Stimulated activated memory B cell treated with anti-CD40 and anti-IgM and Interleukin-4, amounts not matched to agents 10 μg/mL and 1 μg/mL and 100 μg/mL, for 72 hours (primary cell): ENCODE data around the gene GGA3.
"Not testable (repeated sequence)": the region's sequence is repeated elsewhere in the genome, so short reads cannot be mapped to it uniquely, and the experiment has no call there.

Experiments used
- ATAC-seq: fragments of 150-1000 bp; cut with Tn5 transposase; 2 replicates; pipeline ENCODE4 v1.10.0; 2021
- H3K27ac Mint-ChIP-seq: one replicate; pipeline ENCODE4 v1.8.0; 2022; ENCODE audit warnings: mild to moderate bottlenecking, mixed read lengths
- H3K27me3 Mint-ChIP-seq: one replicate; pipeline ENCODE4 v1.8.0; 2022; ENCODE audit warnings: mixed read lengths
- H3K36me3 Mint-ChIP-seq: one replicate; pipeline ENCODE4 v1.8.0; 2022; ENCODE audit warnings: mixed read lengths
- H3K4me1 Mint-ChIP-seq: one replicate; pipeline ENCODE4 v1.8.0; 2022; ENCODE audit warnings: mixed read lengths
- H3K4me3 Mint-ChIP-seq: one replicate; pipeline ENCODE4 v1.8.0; 2022; ENCODE audit warnings: mild to moderate bottlenecking, moderate library complexity, mixed read lengths
- H3K9me3 Mint-ChIP-seq: one replicate; pipeline ENCODE4 v1.8.0; 2022; ENCODE audit warnings: mixed read lengths

The GGA3 gene

DNA sequence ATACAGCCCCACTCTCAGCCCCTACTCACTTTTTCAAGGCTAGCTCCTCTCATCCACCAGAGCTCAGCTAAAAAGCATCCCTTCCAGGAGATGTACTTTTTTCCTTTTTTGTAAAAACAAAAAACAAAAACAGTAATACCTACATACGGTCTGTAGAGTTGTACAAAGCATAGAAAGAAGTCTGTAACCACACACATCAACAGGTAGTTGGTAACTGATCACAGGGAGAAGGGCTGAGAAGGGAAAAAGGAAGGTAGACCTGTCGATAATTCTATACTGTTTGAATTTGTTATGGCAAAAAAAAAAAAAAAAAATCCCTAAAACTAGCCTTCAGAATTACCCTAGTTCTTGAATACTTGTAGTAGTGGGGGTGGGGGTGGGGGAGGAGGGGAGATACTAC, 27.0 kb upstream of the GGA3 start:
- Mint-ChIP-seq H3K36me3 (peaks cover 25% of the 10 kb centered on the region), H3K4me3 (peak overlapping the region; percentile 95), H3K27ac (peak overlapping the region; percentile 100), H3K27me3 (no peaks in the 10 kb centered on the region), H3K4me1 (peaks cover 42% of the 10 kb centered on the region), H3K9me3 (no peaks in the 10 kb centered on the region)
- ATAC-seq, result no peak

DNA sequence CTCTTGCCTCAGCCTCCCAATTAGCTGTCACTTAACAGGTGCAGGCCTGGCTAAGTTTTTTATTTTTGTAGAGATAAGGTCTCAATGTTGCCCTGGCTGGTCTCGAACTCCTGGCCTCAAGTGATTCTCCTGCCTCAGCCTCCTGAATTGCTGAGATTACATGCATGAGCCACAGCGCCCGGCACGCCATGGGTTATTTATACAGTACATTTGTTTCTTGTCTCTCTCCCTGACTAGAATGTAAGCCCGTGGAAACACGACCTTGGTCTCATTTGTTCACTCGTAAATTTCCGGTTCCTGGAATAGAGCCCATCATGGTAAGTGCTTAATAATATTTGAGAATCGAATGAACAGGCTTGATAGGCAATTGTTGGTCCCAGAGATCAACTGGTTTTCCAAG, 25.8 kb upstream of the GGA3 start:
- H3K9me3 Mint-ChIP-seq, result no peaks in the 10 kb centered on the region
- H3K4me3 Mint-ChIP-seq, result peak overlapping the region; percentile 5
- H3K27ac Mint-ChIP-seq, result peak overlapping the region; percentile 100
- H3K4me1 Mint-ChIP-seq, result peaks cover 41% of the 10 kb centered on the region
- H3K27me3 Mint-ChIP-seq, result no peaks in the 10 kb centered on the region
- ATAC-seq, result no peak
- H3K36me3 Mint-ChIP-seq, result peaks cover 29% of the 10 kb centered on the region

DNA sequence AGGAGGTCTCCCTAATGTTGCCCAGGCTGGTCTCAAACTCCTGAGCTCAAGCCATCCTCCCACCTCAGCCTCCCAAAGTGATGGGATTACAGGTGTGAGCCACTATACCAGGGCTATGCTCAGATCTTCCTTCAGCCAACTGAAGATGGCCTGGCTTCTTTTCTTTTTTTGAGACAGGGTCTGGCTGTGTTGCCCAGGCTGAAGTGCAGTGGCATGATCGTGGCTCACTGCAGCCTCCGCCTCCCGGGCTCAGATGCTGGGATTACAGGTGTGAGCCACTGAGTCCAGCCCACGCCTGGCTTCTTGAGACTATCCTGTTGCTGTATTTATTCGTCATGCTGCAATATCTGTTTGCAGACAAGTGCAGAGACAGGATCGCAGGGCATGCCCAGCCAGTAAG, 23.7 kb upstream of the GGA3 start:
- H3K4me3 Mint-ChIP-seq, result no peak overlapping the region
- ATAC-seq, result no peak
- H3K27ac Mint-ChIP-seq, result no peak overlapping the region
- no peaks in the 10 kb centered on the region for H3K9me3 Mint-ChIP-seq
- peaks cover 40% of the 10 kb centered on the region for H3K36me3 Mint-ChIP-seq
- H3K27me3 Mint-ChIP-seq, result no peaks in the 10 kb centered on the region
- peaks cover 21% of the 10 kb centered on the region for H3K4me1 Mint-ChIP-seq

- not testable (repeated sequence) for H3K4me1 Mint-ChIP-seq, ATAC-seq, H3K9me3 Mint-ChIP-seq, H3K27ac Mint-ChIP-seq, H3K4me3 Mint-ChIP-seq, H3K27me3 Mint-ChIP-seq
- peaks cover 33% of the 10 kb centered on the region for H3K36me3 Mint-ChIP-seq
Observed at GRCh38 chr17:75280189-75280588, 18.8 kb upstream of the GGA3 start.

DNA sequence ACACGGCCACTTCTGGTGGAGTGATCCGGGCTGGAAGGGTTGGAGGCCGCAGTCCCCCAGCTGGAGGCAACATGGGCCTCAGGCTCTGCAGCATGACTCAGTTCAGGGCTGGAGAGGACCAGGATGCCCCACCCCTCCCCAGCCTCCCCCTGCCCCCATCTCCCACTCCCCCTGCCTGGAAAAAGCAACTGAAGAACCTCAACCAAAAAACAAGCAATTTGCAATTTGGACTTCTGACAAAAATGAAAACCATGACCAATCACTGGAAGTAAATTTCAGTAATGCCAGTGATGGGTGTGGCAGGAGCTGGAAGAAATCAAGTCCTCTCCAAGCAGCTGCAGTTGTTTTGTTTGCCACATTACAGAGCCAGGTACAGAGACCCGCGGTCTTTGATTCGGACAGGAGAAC, 16.3 kb upstream of the GGA3 start:
- peaks cover 22% of the 10 kb centered on the region for H3K4me1 Mint-ChIP-seq

DNA sequence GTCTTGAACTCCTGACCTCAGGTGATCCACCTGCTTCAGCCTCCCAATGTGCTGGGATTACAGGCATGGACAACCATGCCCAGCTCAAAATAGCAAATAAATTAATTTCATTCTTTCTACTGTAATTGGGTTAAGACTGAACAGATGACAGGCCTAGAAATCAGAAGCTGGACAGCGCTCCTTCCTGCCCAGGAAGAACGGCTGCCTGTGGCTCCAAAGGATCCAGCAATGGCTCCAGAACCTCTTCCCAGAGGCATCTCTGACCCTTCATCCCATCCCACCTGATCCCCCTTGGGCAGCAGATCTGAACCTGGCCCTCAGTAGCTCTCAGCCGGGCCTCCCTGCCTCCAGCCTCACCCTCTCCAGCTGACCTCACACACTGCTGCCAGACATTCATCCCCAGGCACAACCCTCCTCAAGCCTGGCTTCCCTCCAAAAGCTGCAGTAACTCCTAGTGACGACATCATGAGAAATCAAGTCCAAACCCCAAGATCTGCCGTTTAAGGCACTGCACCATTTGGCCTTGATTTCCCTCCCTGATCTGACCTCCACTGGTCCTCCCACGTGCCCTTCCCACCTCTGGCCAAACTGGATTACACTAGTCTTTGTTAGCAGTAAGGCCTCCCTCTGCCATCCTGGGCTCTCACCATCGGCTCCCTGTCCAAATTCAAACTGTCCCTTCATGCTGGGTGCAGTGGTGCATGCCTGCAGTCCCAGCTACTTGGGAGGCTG, 12.7 kb upstream of the GGA3 start:
- H3K27me3 Mint-ChIP-seq, result no peaks in the 10 kb centered on the region
- no peak overlapping the region for H3K4me3 Mint-ChIP-seq
- ATAC-seq, result no peak
- H3K4me1 Mint-ChIP-seq, result peaks cover 48% of the 10 kb centered on the region
- H3K36me3 Mint-ChIP-seq, result peaks cover 34% of the 10 kb centered on the region
- H3K9me3 Mint-ChIP-seq, result no peaks in the 10 kb centered on the region
- H3K27ac Mint-ChIP-seq, result peak overlapping the region; percentile 53

More for the DNA sequence above, 16.3 kb upstream of the GGA3 start:
- no peak overlapping the region for H3K27ac Mint-ChIP-seq
- H3K9me3 Mint-ChIP-seq, result no peaks in the 10 kb centered on the region
- H3K27me3 Mint-ChIP-seq, result no peaks in the 10 kb centered on the region
- ATAC-seq, result no peak
- peaks cover 37% of the 10 kb centered on the region for H3K36me3 Mint-ChIP-seq
- H3K4me3 Mint-ChIP-seq, result no peak overlapping the region

DNA sequence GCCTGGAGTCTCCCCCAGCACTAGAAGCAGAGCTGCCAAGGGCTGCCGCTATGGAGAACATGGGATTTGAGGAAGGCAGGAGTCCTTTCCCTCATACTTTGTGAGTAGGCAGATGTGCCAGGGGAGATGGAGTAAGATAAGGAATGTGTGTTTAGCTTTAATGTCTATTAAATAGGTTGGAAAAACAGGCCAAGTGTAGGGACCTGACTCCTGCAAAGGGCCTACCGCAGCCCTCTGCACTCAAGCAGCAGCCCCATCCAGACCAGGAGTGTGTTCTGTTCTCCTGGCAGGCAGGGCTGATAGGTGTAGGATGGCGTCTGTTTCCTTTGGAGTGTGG, 11.4 kb upstream of the GGA3 start:
- no peak for ATAC-seq
- Mint-ChIP-seq H3K4me3 (peak overlapping the region; percentile 88), H3K4me1 (peaks cover 58% of the 10 kb centered on the region), H3K9me3 (no peaks in the 10 kb centered on the region), H3K27me3 (no peaks in the 10 kb centered on the region), H3K27ac (peak overlapping the region; percentile 90), H3K36me3 (peaks cover 29% of the 10 kb centered on the region)

GRCh38 chr17:75271955-75272847, 10.8 kb upstream of the GGA3 start:
- no peak for ATAC-seq
- peaks cover 64% of the 10 kb centered on the region for H3K4me1 Mint-ChIP-seq
- H3K27ac Mint-ChIP-seq, result peak overlapping the region; percentile 90
- H3K36me3 Mint-ChIP-seq, result peaks cover 33% of the 10 kb centered on the region
- no peaks in the 10 kb centered on the region for H3K9me3 Mint-ChIP-seq
- H3K27me3 Mint-ChIP-seq, result no peaks in the 10 kb centered on the region
- peak overlapping the region; percentile 88 for H3K4me3 Mint-ChIP-seq

- peaks cover 38% of the 10 kb centered on the region for H3K36me3 Mint-ChIP-seq
- H3K9me3 Mint-ChIP-seq, result no peaks in the 10 kb centered on the region
- H3K4me3 Mint-ChIP-seq, result peak overlapping the region; percentile 88
- peak overlapping the region; percentile 90 for H3K27ac Mint-ChIP-seq
- ATAC-seq, result peak; percentile 91
- H3K4me1 Mint-ChIP-seq, result peaks cover 70% of the 10 kb centered on the region
- H3K27me3 Mint-ChIP-seq, result no peaks in the 10 kb centered on the region
Observed at GRCh38 chr17:75271233-75271954, 10.0 kb upstream of the GGA3 start.

DNA sequence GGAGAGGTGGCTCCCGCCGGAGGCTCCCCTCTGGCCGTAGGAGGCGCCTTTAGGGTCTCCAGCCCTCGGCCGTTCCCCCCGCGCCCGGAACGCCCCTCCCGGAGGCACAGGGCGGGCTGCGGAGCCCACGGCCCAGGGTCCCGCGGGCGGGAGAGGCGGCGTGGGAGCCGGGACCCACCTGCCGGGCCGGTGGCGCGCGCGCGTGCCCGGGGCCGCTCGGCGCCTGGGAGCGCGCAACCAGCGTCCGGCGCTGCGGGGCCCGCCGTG, 9.5 kb upstream of the GGA3 start, which contains the start of gene MIF4GD:
MIF4GD (minus strand) TSS at position 266 of the 267 bp plus-strand sequence. CDS start 1,036 bp downstream, outside the sequence.
- no peaks in the 10 kb centered on the region for H3K27me3 Mint-ChIP-seq
- peak within 1 kb of the TSS; percentile 93 for H3K4me3 Mint-ChIP-seq
- no peak for ATAC-seq
- peaks cover 38% of the 10 kb centered on the region for H3K36me3 Mint-ChIP-seq
- peak within 1 kb of the TSS; percentile 90 for H3K27ac Mint-ChIP-seq
- no peaks in the 10 kb centered on the region for H3K9me3 Mint-ChIP-seq
- H3K4me1 Mint-ChIP-seq, result peaks cover 70% of the 10 kb centered on the region

GRCh38 chr17:75270218-75270965, 9.0 kb upstream of the GGA3 start:
- Mint-ChIP-seq H3K4me3 (peak overlapping the region; percentile 93), H3K36me3 (peaks cover 41% of the 10 kb centered on the region), H3K27ac (peak overlapping the region; percentile 90), H3K4me1 (peaks cover 68% of the 10 kb centered on the region), H3K9me3 (no peaks in the 10 kb centered on the region), H3K27me3 (no peaks in the 10 kb centered on the region)
- ATAC-seq, result peak; percentile 69

GRCh38 chr17:75269844-75270217, 8.4 kb upstream of the GGA3 start:
- peak overlapping the region; percentile 90 for H3K27ac Mint-ChIP-seq
- H3K27me3 Mint-ChIP-seq, result no peaks in the 10 kb centered on the region
- H3K36me3 Mint-ChIP-seq, result peaks cover 38% of the 10 kb centered on the region
- peaks cover 64% of the 10 kb centered on the region for H3K4me1 Mint-ChIP-seq
- no peaks in the 10 kb centered on the region for H3K9me3 Mint-ChIP-seq
- ATAC-seq, result no peak
- H3K4me3 Mint-ChIP-seq, result peak overlapping the region; percentile 93

GRCh38 chr17:75267411-75268232, 6.2 kb upstream of the GGA3 start:
- H3K4me1 Mint-ChIP-seq, result peaks cover 50% of the 10 kb centered on the region
- H3K36me3 Mint-ChIP-seq, result peaks cover 26% of the 10 kb centered on the region
- ATAC-seq, result no peak
- no peak overlapping the region for H3K4me3 Mint-ChIP-seq
- peak overlapping the region; percentile 31 for H3K27ac Mint-ChIP-seq
- no peaks in the 10 kb centered on the region for H3K9me3 Mint-ChIP-seq
- H3K27me3 Mint-ChIP-seq, result no peaks in the 10 kb centered on the region

- Mint-ChIP-seq H3K27me3 (no peaks in the 10 kb centered on the region), H3K27ac (peak overlapping the region; percentile 31), H3K4me1 (peaks cover 50% of the 10 kb centered on the region), H3K9me3 (no peaks in the 10 kb centered on the region), H3K36me3 (peaks cover 24% of the 10 kb centered on the region), H3K4me3 (no peak overlapping the region)
- ATAC-seq, result no peak
Observed at GRCh38 chr17:75267153-75267410, 5.7 kb upstream of the GGA3 start.
